ENCODE measurements around the gene FEM1B.

DNA sequence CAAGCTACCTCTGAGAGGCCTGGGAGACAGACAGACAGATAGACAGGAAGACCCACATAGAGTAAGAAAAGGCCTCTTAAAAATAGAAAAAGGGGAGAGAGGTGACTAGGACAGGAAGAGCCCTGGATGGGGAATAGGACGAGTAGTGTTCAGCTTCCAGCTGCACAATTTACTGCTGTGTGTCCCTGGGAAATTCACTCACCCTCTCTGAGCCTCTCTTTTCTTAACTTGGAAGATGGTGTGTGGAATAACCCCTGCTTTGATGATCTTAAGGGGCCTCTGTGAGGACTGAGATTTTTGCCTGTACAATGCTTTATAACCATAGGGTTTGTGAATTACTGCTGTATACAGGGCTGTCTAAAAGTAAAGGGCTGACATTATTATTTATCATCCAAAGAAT is 37.5 kb downstream of the FEM1B start:
- TF ChIP-seq, protein P1, sequence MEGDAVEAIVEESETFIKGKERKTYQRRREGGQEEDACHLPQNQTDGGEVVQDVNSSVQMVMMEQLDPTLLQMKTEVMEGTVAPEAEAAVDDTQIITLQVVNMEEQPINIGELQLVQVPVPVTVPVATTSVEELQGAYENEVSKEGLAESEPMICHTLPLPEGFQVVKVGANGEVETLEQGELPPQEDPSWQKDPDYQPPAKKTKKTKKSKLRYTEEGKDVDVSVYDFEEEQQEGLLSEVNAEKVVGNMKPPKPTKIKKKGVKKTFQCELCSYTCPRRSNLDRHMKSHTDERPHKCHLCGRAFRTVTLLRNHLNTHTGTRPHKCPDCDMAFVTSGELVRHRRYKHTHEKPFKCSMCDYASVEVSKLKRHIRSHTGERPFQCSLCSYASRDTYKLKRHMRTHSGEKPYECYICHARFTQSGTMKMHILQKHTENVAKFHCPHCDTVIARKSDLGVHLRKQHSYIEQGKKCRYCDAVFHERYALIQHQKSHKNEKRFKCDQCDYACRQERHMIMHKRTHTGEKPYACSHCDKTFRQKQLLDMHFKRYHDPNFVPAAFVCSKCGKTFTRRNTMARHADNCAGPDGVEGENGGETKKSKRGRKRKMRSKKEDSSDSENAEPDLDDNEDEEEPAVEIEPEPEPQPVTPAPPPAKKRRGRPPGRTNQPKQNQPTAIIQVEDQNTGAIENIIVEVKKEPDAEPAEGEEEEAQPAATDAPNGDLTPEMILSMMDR (IDR thresholded peaks at IDR 0.05) = no peak
- TF ChIP-seq ZFX (IDR thresholded peaks at IDR 0.05; ENCODE audit: borderline replicate concordance) = no peak

All from 22Rv1 (cell line).